GM10248 (cell line): Measurements from ENCODE around the gene PBX2.
"Not testable (repeated sequence)": the region's sequence is repeated elsewhere in the genome, so short reads cannot be mapped to it uniquely, and the experiment has no call there.

ENCODE experiments used
- CTCF ChIA-PET: fragments of 300-600 bp; sonication (Branson Sonifier 250); formaldehyde crosslinking; extraction: SDS; loops from one replicate; lab custom pipeline; 2021; ENCODE audit warnings: antibody characterized with exemption; lab: Yijun Ruan, JAX
- POLR2A ChIA-PET: fragments of 350-650 bp; sonication (Branson Sonifier 250); formaldehyde crosslinking; extraction: SDS; loops from one replicate; lab custom pipeline; 2020; ENCODE audit warnings: antibody characterized with exemption; lab: Yijun Ruan, JAX
- DNase-seq: peaks from one replicate; pipeline ENCODE4 v3.0.0; 2012; ENCODE audit errors: extremely low spot score
- CTCF ChIP-seq: IDR thresholded peaks from 2 replicates; pipeline ENCODE4 v1.5.1; 2012; ENCODE audit warnings: mild to moderate bottlenecking, low read depth; ENCODE audit errors: extremely low read depth, missing control alignments, control extremely low read depth

The PBX2 gene

GRCh38 chr6:32188381-32189068 is 1.5 kb downstream of the PBX2 start:
- ChIA-PET CTCF (no interaction called here), POLR2A (no interaction called here)
- no peak for TF ChIP-seq CTCF
- DNase-seq = no peak

GRCh38 chr6:32187725-32188380 is 2.1 kb downstream of the PBX2 start:
- DNase-seq, CTCF ChIA-PET, POLR2A ChIA-PET: not testable (repeated sequence)

- CTCF ChIA-PET = no interaction called here
Observed at GRCh38 chr6:32187009-32187709, 2.8 kb downstream of the PBX2 start.

GRCh38 chr6:32186151-32186840 is 3.7 kb downstream of the PBX2 start:
- DNase-seq, POLR2A ChIA-PET: not testable (repeated sequence)
- CTCF ChIA-PET = interaction anchor here (0.9 kb wide), 1 partner anchor 9 kb away, joined by 3 read pairs; no protein-coding TSS in a partner anchor

More at GRCh38 chr6:32187009-32187709, 2.8 kb downstream of the PBX2 start:
- POLR2A ChIA-PET = no interaction called here
- no peak for DNase-seq
- no peak for TF ChIP-seq CTCF

GRCh38 chr6:32185681-32186131 is 4.3 kb downstream of the PBX2 start:
- DNase-seq, POLR2A ChIA-PET: not testable (repeated sequence)
- CTCF ChIA-PET = interaction anchor here (0.9 kb wide), 1 partner anchor 10 kb away, joined by 3 read pairs; no protein-coding TSS in a partner anchor

GRCh38 chr6:32184084-32184640 is 5.8 kb downstream of the PBX2 start, which contains the start of gene AGER:
TSS of gene AGER (minus strand) at chr6:32184253. CDS start at chr6:32184222, 31 bp downstream.
- DNase-seq = no peak
- no peak for TF ChIP-seq CTCF
- POLR2A ChIA-PET = no interaction called here
- CTCF ChIA-PET = no interaction called here

- ChIA-PET POLR2A (no interaction called here), CTCF (interaction anchor here (1.3 kb wide), 1 partner anchor 12 kb away, joined by 3 read pairs; no protein-coding TSS in a partner anchor)
- DNase-seq = no peak
- TF ChIP-seq CTCF = no peak
Observed at GRCh38 chr6:32183483-32184083, 6.4 kb downstream of the PBX2 start.
